ENCODE data around the gene CERS2.

- TF ChIP-seq CTCF (conservative IDR thresholded peaks at IDR 0.05; ENCODE audit: low read length), result no peak
- no peak for TF ChIP-seq EZH2phosphoT487 (IDR thresholded peaks at IDR 0.05; ENCODE audit: borderline replicate concordance, low read depth, low read length)
These were observed 42.9 kb downstream of the CERS2 start for GRCh38 chr1:150931773-150932172.
